Measurements from ENCODE around the gene SRP68.

GRCh38 chr17:76034428-76035350 is 37.6 kb downstream of the SRP68 start:
- TF ChIP-seq CTCF (IDR thresholded peaks at IDR 0.05) (no peak), POLR2A (IDR thresholded peaks at IDR 0.05) (no peak)

Measured in body of pancreas (tissue), 4 donors.